Heart right ventricle (tissue), 16 donors: ENCODE data around the gene CREB5. TPM values are rescaled to one million over a fixed set of nuclear protein-coding genes. Genes with fewer than 3 reads are reported as not detected.

Experiments used
- ATAC-seq, 8 donors: fragments of 200-7000 bp; cut with Tn5 transposase; one replicate each; pipeline ENCODE4 v1.9.1; 2020; ENCODE audit warnings: mild to moderate bottlenecking in 8 of 8, moderate library complexity in 8 of 8, moderate number of reproducible peaks in 1 of 8
- DNase-seq, 2 donors: peaks; one replicate each; pipeline ENCODE4 v3.0.0-alpha.2; 2020
- H3K27ac ChIP-seq, 10 donors: fragments of 200-600 bp; sonication (generic) in 2 of 10; one replicate each; pipeline versions ENCODE4 v1.5.0 to v1.8.0; 2020 to 2022; ENCODE audit warnings: mild to moderate bottlenecking in 3 of 10
- H3K27me3 ChIP-seq, 7 donors: fragments of 200-600 bp; one replicate each; pipeline ENCODE4 v1.8.0; 2021 to 2022; ENCODE audit warnings: mild to moderate bottlenecking in 2 of 7
- H3K36me3 ChIP-seq, 9 donors: fragments of 200-600 bp; sonication (generic) in 1 of 9; one replicate each; pipeline versions ENCODE4 v1.5.0 to v1.8.0; 2020 to 2022; ENCODE audit warnings: mild to moderate bottlenecking in 2 of 9
- H3K4me1 ChIP-seq, 9 donors: fragments of 200-600 bp; sonication (generic) in 1 of 9; one replicate each; pipeline versions ENCODE4 v1.5.0 to v1.8.0; 2020 to 2022; ENCODE audit warnings: mild to moderate bottlenecking in 4 of 9
- H3K4me3 ChIP-seq, 10 donors: fragments of 200-600 bp; sonication (generic) in 2 of 10; one replicate each; pipeline versions ENCODE4 v1.5.0 to v1.8.0; 2020 to 2022; ENCODE audit warnings: mild to moderate bottlenecking in 7 of 10, moderate library complexity in 2 of 10
- H3K9me3 ChIP-seq, 11 donors: fragments of 200-600 bp in 10 of 11; sonication (generic) in 2 of 11; one replicate each; pipeline versions ENCODE4 v1.5.0 to v1.8.0; 2013 to 2022; ENCODE audit warnings: mild to moderate bottlenecking in 2 of 11, control low read depth in 1 of 11, moderate library complexity in 1 of 11
- CTCF ChIP-seq, 9 donors: fragments of 200-600 bp; sonication (generic) in 2 of 9; IDR thresholded peaks; one replicate each; pipeline versions ENCODE4 v1.5.0 to v1.8.0; 2021 to 2022; ENCODE audit warnings: antibody characterized with exemption in 9 of 9, mild to moderate bottlenecking in 5 of 9, moderate library complexity in 1 of 9
- WGBS, 2 donors: extraction: QIAGEN DNeasy Blood & Tissue Kit; methylation state at CpG; one replicate each; pipeline ENCODE4 v1.1.7; 2013; ENCODE audit warnings: inconsistent platforms in 1 of 2; 5-methylcytosine and 5-hydroxymethylcytosine counted together
- intact Hi-C, 10 donors: fragments of 100-400 bp; cut with DNase I; formaldehyde crosslinking; loops; one replicate each; pipeline versions ENCODE4 v1.11.1 to v1.14.2; 2022
- polyA plus RNA-seq, 2 donors: library from polyadenylated mRNA; stranded (reverse); fragments of 200-250 nt; gene quantifications; one replicate each; pipeline ENCODE4 v1.2.3, GENCODE V29; 2013
- total RNA-seq, 10 donors: library from RNA; stranded (reverse); fragmentation: NEBNext Ultra II Directional in 3 of 10; extraction: Animal tissue kit (Norgen Biotek cat#: 25700) in 3 of 10; gene quantifications; one replicate each; pipeline versions ENCODE4 v1.2.1 to v1.2.4, GENCODE V29; 2021 to 2023
- donor health status: Arrhythmogenic right ventricular cardiomyopathy.
- donor health status: ischemic (EF 13 %, LVEDD 7.1; RV severe dilation, severe dysfunction).
- donor health status: healthy with polysubstance abuse.
- donor health status: DM: no; HTN: yes; CAD: no.
- donor health status: DM: no; HTN: no; CAD: no.
- donor health status: ischemic (EF 25% LVEDD 6.9; RV normal size, moderate dysfunction).
- donor health status: ischemic (EF 25% LVEDD 5.7; RV mildly dilated, moderate dysfunction).
- donor health status: healthy.
- donor health status: DM: yes; HTN: yes; CAD: no.
- donor health status: Ischemic cardiomyopathy.
- donor health status: ischemic (EF 35%, LVEDD 5.7; RV mildly dilated, moderate dysfunction).
- donor health status: nonischemic (EF 11% LVEDD 7.7; RV severe dilation, severe dysfunction).
- donor health status: DM: yes; HTN: yes; CAD: no.
- donor health status: PGD.
- donor health status: ischemic (EF 29% LVEDD 5.4; RV normal size, mild dysfunction).
- donor health status: nonischemic (EF 23%, LVEDD 6.1; RV moderate dilation, normal function).

Gene CREB5
- total and polyA plus RNA-seq, 12 donors: 4.7 to 170 (median 19.0) TPM

GRCh38 chr7:28488061-28488791, 75.9 kb downstream of the CREB5 start:
- H3K27ac ChIP-seq: no peak overlapping the region
- no peaks in the 10 kb centered on the region for H3K9me3 ChIP-seq
- 82 to 86% methylated on average over 9 of the region's 9 CpGs for WGBS, 2 donors
- ATAC-seq (no peak), DNase-seq (no peak)
- H3K4me1 ChIP-seq: peaks cover 0 to 9% (median 0%) of the 10 kb centered on the region in 9 donors
- TF ChIP-seq CTCF (IDR thresholded peaks at IDR 0.05): no peak
- no peaks in the 10 kb centered on the region for H3K36me3 ChIP-seq
- no peak overlapping the region for H3K4me3 ChIP-seq
- H3K27me3 ChIP-seq: no peaks in the 10 kb centered on the region
- intact Hi-C loops: no loop called here

- Histone ChIP-seq H3K4me3 (no peak overlapping the region), H3K36me3 (no peaks in the 10 kb centered on the region), H3K4me1 (no peaks in the 10 kb centered on the region), H3K9me3 (no peaks in the 10 kb centered on the region), H3K27ac (no peak overlapping the region), H3K27me3 (no peaks in the 10 kb centered on the region)
- no peak for DNase-seq
- no peak for TF ChIP-seq CTCF (IDR thresholded peaks at IDR 0.05)
- peak in 1 of 8 donors; percentile 37 for ATAC-seq
- 91 to 93% methylated on average over 11 of the region's 11 CpGs for WGBS, 2 donors
- intact Hi-C loops: no loop called here
Measured at GRCh38 chr7:28490831-28491230, 78.5 kb downstream of the CREB5 start.

GRCh38 chr7:28493477-28493876, 81.2 kb downstream of the CREB5 start:
- Histone ChIP-seq H3K27ac (no peak overlapping the region), H3K36me3 (no peaks in the 10 kb centered on the region), H3K4me3 (no peak overlapping the region), H3K27me3 (no peaks in the 10 kb centered on the region), H3K4me1 (no peaks in the 10 kb centered on the region), H3K9me3 (no peaks in the 10 kb centered on the region)
- ATAC-seq (no peak), DNase-seq (no peak)
- intact Hi-C loops: no loop called here
- TF ChIP-seq CTCF (IDR thresholded peaks at IDR 0.05): no peak

GRCh38 chr7:28497009-28497408, 84.7 kb downstream of the CREB5 start:
- no peaks in the 10 kb centered on the region for H3K27me3 ChIP-seq
- H3K4me1 ChIP-seq: no peaks in the 10 kb centered on the region
- no peaks in the 10 kb centered on the region for H3K36me3 ChIP-seq
- no peak for ATAC-seq
- H3K9me3 ChIP-seq: no peaks in the 10 kb centered on the region
- intact Hi-C loops: no loop called here
- no peak for TF ChIP-seq CTCF (IDR thresholded peaks at IDR 0.05)
- no peak overlapping the region for H3K4me3 ChIP-seq
- 68 to 75% methylated on average over 2 of the region's 2 CpGs for WGBS, 2 donors
- DNase-seq: no peak
- no peak overlapping the region for H3K27ac ChIP-seq
